Activated CD4-positive, alpha-beta T cell treated with anti-CD3 and anti-CD28 coated beads for 24 hours (primary cell): ENCODE measurements around the gene LZTS2.

Experiments
- DNase-seq, 2 donors: peaks; one replicate each; pipeline ENCODE4 v3.0.0-alpha.2; 2020; ENCODE audit warnings: low read depth in 2 of 2

The LZTS2 gene

DNA sequence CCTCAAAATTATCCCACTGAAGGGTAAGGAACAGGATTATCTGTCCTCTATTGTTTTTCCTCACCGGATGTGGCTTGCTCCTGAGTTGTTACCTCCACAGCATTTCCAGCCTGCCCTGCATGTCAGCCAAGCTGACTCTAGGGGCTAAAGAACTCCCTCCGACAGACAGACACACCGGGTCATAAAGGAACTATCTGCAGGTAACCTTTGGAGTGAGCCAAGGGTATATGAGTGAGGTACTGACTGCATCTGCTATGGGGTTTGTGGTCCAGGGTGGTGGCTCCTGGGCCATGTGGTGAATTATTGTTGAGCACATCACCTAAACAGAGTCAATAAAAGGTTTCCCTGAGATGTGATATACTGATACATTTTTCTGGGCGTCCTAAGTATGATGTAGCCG is 55.3 kb downstream of the LZTS2 start:
- no peak for DNase-seq

DNA sequence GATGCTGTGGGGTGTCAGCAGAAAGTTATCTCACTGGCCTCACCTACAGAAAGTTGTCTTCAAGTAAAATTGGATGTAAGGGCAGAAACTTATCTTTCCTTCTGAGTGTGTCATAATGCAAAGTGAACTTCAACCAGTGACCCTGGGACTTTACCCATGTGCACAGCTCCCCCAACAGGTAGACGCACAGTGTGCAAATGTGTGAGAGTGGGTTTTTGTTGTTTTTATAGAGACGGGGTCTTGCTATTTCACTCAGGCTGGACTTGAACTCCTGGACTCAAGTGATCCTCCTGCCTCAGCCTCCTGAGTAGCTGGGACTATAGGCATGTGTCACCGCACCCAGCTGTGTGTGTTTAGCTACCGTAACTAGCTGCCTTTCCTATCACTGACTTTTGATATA is 55.8 kb downstream of the LZTS2 start:
- DNase-seq = no peak

DNA sequence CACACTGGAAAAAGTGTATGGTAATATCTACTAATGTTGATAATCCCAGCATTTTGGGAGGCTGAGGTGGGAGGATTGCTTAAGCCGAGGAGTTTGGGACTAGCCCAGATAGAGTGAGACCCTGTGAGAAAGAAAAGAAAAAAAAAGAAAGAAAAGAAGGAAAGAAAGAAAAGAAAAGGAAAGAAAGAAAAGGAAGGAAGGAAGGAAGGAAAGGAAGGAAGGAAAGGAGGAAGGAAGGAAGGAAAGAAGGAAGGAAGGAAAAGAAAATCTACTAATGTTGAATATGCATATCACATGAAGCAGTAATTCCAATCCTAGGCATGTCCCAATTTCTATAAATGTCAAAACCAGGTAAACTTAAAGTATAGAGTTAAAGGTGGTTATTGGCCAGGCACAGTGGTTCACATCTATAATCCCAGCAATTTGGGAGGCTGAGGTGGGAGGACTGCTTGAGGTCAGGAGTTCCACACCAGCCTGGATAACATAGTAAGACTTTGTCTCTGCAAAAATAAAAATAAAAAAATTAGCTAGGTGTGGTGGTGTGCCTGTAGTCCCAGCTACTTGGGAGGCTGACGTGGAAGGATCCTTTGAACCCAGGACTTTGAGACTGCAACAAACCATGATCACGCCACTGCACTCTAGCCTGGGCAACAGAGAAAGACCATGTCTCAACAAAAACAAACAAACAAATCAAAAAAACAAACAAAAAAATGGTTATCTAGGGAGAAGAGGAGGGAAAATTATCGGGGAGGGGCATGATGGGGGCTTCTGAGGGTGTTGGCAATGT is 57.0 kb downstream of the LZTS2 start:
- no peak for DNase-seq
